NCI-H187 (cell line): Measurements from ENCODE around the gene DSCAM.

Experiments
- DNase-seq, 2 experiments: peaks; one replicate each; lab custom pipeline; 2025; lab: John Stamatoyannopoulos, UW

The DSCAM gene

GRCh38 chr21:40837456-40837855 is 9.5 kb downstream of the DSCAM start:
- no peak for DNase-seq

- DNase-seq, result no peak
Observed at GRCh38 chr21:40835184-40835694, 11.7 kb downstream of the DSCAM start.

GRCh38 chr21:40833184-40833583 is 13.8 kb downstream of the DSCAM start:
- no peak for DNase-seq

- no peak for DNase-seq
Observed at GRCh38 chr21:40832316-40832715, 14.6 kb downstream of the DSCAM start.

- no peak for DNase-seq
Observed at GRCh38 chr21:40830836-40831235, 16.1 kb downstream of the DSCAM start.

- DNase-seq, result no peak
Observed at GRCh38 chr21:40829791-40830190, 17.2 kb downstream of the DSCAM start.

GRCh38 chr21:40829308-40829707 is 17.6 kb downstream of the DSCAM start:
- peak in 1 of 2 experiments; percentile 38 for DNase-seq

- DNase-seq, result no peak
Observed at GRCh38 chr21:40827509-40827908, 19.4 kb downstream of the DSCAM start.

GRCh38 chr21:40819071-40819900 is 27.7 kb downstream of the DSCAM start:
- no peak for DNase-seq

GRCh38 chr21:40813918-40814317 is 33.0 kb downstream of the DSCAM start:
- no peak for DNase-seq

GRCh38 chr21:40809673-40810197 is 37.2 kb downstream of the DSCAM start:
- DNase-seq, result no peak

- DNase-seq, result no peak
Observed at GRCh38 chr21:40803101-40803500, 43.9 kb downstream of the DSCAM start.

- DNase-seq, result no peak
Observed at GRCh38 chr21:40800126-40800525, 46.8 kb downstream of the DSCAM start.

GRCh38 chr21:40797891-40798290 is 49.1 kb downstream of the DSCAM start:
- DNase-seq, result no peak

- DNase-seq, result no peak
Observed at GRCh38 chr21:40797410-40797809, 49.5 kb downstream of the DSCAM start.

- no peak for DNase-seq
Observed at GRCh38 chr21:40796464-40796863, 50.5 kb downstream of the DSCAM start.

- no peak for DNase-seq
Observed at GRCh38 chr21:40795313-40795712, 51.6 kb downstream of the DSCAM start.

GRCh38 chr21:40792691-40793456 is 54.1 kb downstream of the DSCAM start:
- no peak for DNase-seq

- no peak for DNase-seq
Observed at GRCh38 chr21:40788635-40789034, 58.3 kb downstream of the DSCAM start.

- DNase-seq, result no peak
Observed at GRCh38 chr21:40783404-40783803, 63.6 kb downstream of the DSCAM start.

GRCh38 chr21:40770435-40771055 is 76.4 kb downstream of the DSCAM start:
- no peak for DNase-seq

- DNase-seq, result no peak
Observed at GRCh38 chr21:40769231-40769630, 77.7 kb downstream of the DSCAM start.
